Measurements from ENCODE around the gene BBOX1.

- no peak for TF ChIP-seq JUN (IDR thresholded peaks at IDR 0.05)
- no peak for TF ChIP-seq MAFK (IDR thresholded peaks at IDR 0.05; ENCODE audit: partially characterized antibody)
- TF ChIP-seq MAX (IDR thresholded peaks at IDR 0.05): no peak
- TF ChIP-seq CTCF (IDR thresholded peaks at IDR 0.05): no peak
- no peak for TF ChIP-seq POLR2A (IDR thresholded peaks at IDR 0.05; ENCODE audit: low read length)
- TF ChIP-seq ESRRA (IDR thresholded peaks at IDR 0.05; ENCODE audit: borderline replicate concordance, low read length): no peak
- TF ChIP-seq EP300 (IDR thresholded peaks at IDR 0.05): no peak
- TF ChIP-seq CEBPB (IDR thresholded peaks at IDR 0.05): no peak
- no peak for TF ChIP-seq CHD4 (IDR thresholded peaks at IDR 0.05; ENCODE audit: borderline replicate concordance)
- no peak for TF ChIP-seq MYC (IDR thresholded peaks at IDR 0.05; ENCODE audit: borderline replicate concordance, low read length)
- no peak for TF ChIP-seq JUNB (IDR thresholded peaks at IDR 0.05)
- TF ChIP-seq REST (IDR thresholded peaks at IDR 0.05): no peak
- no peak for TF ChIP-seq RFX5 (IDR thresholded peaks at IDR 0.05)
Measured at GRCh38 chr11:27041141-27041899, 705 bp downstream of the BBOX1 start.
